Measurements from ENCODE around the gene BLM.

GRCh38 chr15:90840157-90840855, 123.2 kb downstream of the BLM start:
- TF ChIP-seq POLR2A (IDR thresholded peaks at IDR 0.05), result no peak
- no peak for TF ChIP-seq CTCF (IDR thresholded peaks at IDR 0.05)
- TF ChIP-seq EP300 (IDR thresholded peaks at IDR 0.05), result no peak
- no peak for TF ChIP-seq POLR2AphosphoS5 (IDR thresholded peaks at IDR 0.05)

Data from suprapubic skin (tissue), 4 donors.